Ovary (tissue), 9 donors: ENCODE measurements around the gene LRP1B. TPM values are rescaled to one million over a fixed set of nuclear protein-coding genes. Genes with fewer than 3 reads are reported as not detected.

Source experiments
- DNase-seq, 5 donors: peaks; one replicate each; pipeline ENCODE4 v3.0.0-alpha.2; 2019 to 2020
- H3K27ac ChIP-seq, 2 donors: fragments of 200-600 bp; one replicate each; pipeline versions ENCODE4 v1.5.1 to v1.8.0; 2019 to 2022
- H3K27me3 ChIP-seq: fragments of 200-600 bp; one replicate; pipeline ENCODE4 v1.8.0; 2022
- H3K36me3 ChIP-seq: fragments of 200-600 bp; sonication (generic); one replicate; pipeline ENCODE4 v1.5.1; 2019
- H3K4me1 ChIP-seq: one replicate; pipeline ENCODE4 v1.8.1; 2013; ENCODE audit warnings: mild to moderate bottlenecking, moderate library complexity; ENCODE audit not compliant: insufficient read depth
- H3K4me3 ChIP-seq: fragments of 200-600 bp; sonication (generic); one replicate; pipeline ENCODE4 v1.5.1; 2017
- H3K9me3 ChIP-seq, 2 donors: fragments of 200-600 bp in 1 of 2; sonication (generic) in 1 of 2; one replicate each; pipeline versions ENCODE4 v1.5.1 to v1.8.1; 2013 to 2019; ENCODE audit warnings: mild to moderate bottlenecking in 1 of 2, moderate library complexity in 1 of 2
- CTCF ChIP-seq, 3 donors: fragments of 450-650 bp in 2 of 3; fragments of 200-600 bp in 1 of 3; IDR thresholded peaks; one replicate each; pipeline versions ENCODE4 v1.5.1 to v1.8.0; 2016 to 2022; ENCODE audit warnings: antibody characterized with exemption in 3 of 3, mild to moderate bottlenecking in 1 of 3
- EP300 ChIP-seq: sonication (generic); formaldehyde crosslinking; IDR thresholded peaks from one replicate; pipeline ENCODE4 v1.6.1; 2017; ENCODE audit warnings: antibody characterized with exemption
- POLR2A ChIP-seq: fragments of 450-650 bp; IDR thresholded peaks from one replicate; pipeline ENCODE4 v1.6.1; 2017; ENCODE audit warnings: antibody characterized with exemption, mild to moderate bottlenecking, moderate library complexity
- WGBS, 3 donors: extraction: QIAGEN DNeasy Blood & Tissue Kit in 1 of 3; methylation state at CpG; one replicate each; pipeline versions ENCODE4 v1.1.5 to v1.1.7; 2013 to 2017; 5-methylcytosine and 5-hydroxymethylcytosine counted together
- intact Hi-C, 4 donors: fragments of 100-400 bp; cut with DNase I; formaldehyde crosslinking; loops; one replicate each; pipeline versions ENCODE4 v1.11.0 to v1.15.1; 2022 to 2023
- polyA plus RNA-seq, 2 donors: library from polyadenylated mRNA; stranded (reverse); fragments of 200-250 nt in 1 of 2; fragments of 350-450 nt in 1 of 2; fragmentation: Illumina TruSeq in 1 of 2; extraction: RNeasy Lipid Tissue Mini Kit (QIAGEN cat#74804) in 1 of 2; gene quantifications; one replicate each; pipeline ENCODE4 v1.2.3, GENCODE V29; 2013 to 2014
- total RNA-seq, 7 donors: library from RNA; depleted of rRNA in 2 of 7; stranded (reverse); fragments of >200 nt in 2 of 7; fragmentation: NEBNext Ultra II Directional in 3 of 7; extraction: Animal tissue kit (Norgen Biotek cat#: 25700) in 3 of 7; gene quantifications; one replicate each; pipeline versions ENCODE4 v1.1.0 to v1.2.4, GENCODE V29; 2016 to 2023
- donor health status: DM: no; HTN: no; CAD: no; lungs with moderate emphysema.
- donor health status: DM: no; HTN: no; CAD: no.
- donor health status: Bipolar disorder and iron deficiency.
- donor health status: DM: yes; HTN: yes; CAD: no.
- donor health status: DM: no; HTN: no; CAD: no.
- donor health status: DM: yes; HTN: yes; CAD: no.

The LRP1B gene
- total and polyA plus RNA-seq, 9 donors: 0.08 to 2.6 (median 0.37) TPM

- H3K36me3 ChIP-seq: no peaks in the 10 kb centered on the region
- intact Hi-C loops: no loop called here
- H3K27me3 ChIP-seq: no peaks in the 10 kb centered on the region
- 72 to 79% (median 74%) methylated on average over 4 of the region's 4 CpGs for WGBS, 3 donors
- no peak for DNase-seq
- H3K9me3 ChIP-seq: no peaks in the 10 kb centered on the region
- H3K27ac ChIP-seq: no peak overlapping the region
- H3K4me3 ChIP-seq: no peak overlapping the region
- H3K4me1 ChIP-seq: no peaks in the 10 kb centered on the region
- no peak for TF ChIP-seq POLR2A
- TF ChIP-seq EP300: no peak
- TF ChIP-seq CTCF (IDR thresholded peaks at IDR 0.05): no peak
Measured at GRCh38 chr2:141058556-141058955, 1072.3 kb downstream of the LRP1B start.

GRCh38 chr2:141055531-141055930 is 1075.3 kb downstream of the LRP1B start:
- Histone ChIP-seq H3K27ac (no peak overlapping the region), H3K9me3 (no peaks in the 10 kb centered on the region), H3K27me3 (no peaks in the 10 kb centered on the region), H3K4me1 (no peaks in the 10 kb centered on the region), H3K36me3 (no peaks in the 10 kb centered on the region), H3K4me3 (no peak overlapping the region)
- intact Hi-C loops: no loop called here
- no peak for DNase-seq
- TF ChIP-seq EP300 (no peak), CTCF (IDR thresholded peaks at IDR 0.05) (no peak), POLR2A (no peak)
- WGBS, 3 donors: 90 to 96% (median 94%) methylated on average over 1 of the region's 1 CpG

GRCh38 chr2:141048951-141049350 is 1081.9 kb downstream of the LRP1B start:
- no peaks in the 10 kb centered on the region for H3K36me3 ChIP-seq
- no peaks in the 10 kb centered on the region for H3K27me3 ChIP-seq
- H3K4me1 ChIP-seq: no peaks in the 10 kb centered on the region
- no peak for DNase-seq
- TF ChIP-seq POLR2A (no peak), EP300 (no peak), CTCF (IDR thresholded peaks at IDR 0.05) (no peak)
- H3K4me3 ChIP-seq: no peak overlapping the region
- intact Hi-C loops: no loop called here
- H3K9me3 ChIP-seq: no peaks in the 10 kb centered on the region
- 83 to 89% (median 87%) methylated on average over 6 of the region's 6 CpGs for WGBS, 3 donors
- H3K27ac ChIP-seq: no peak overlapping the region

- TF ChIP-seq EP300: no peak
- no peak for TF ChIP-seq POLR2A
- no peak for TF ChIP-seq CTCF (IDR thresholded peaks at IDR 0.05)
- no peak for DNase-seq
- H3K27ac ChIP-seq: no peak overlapping the region
- 44 to 67% (median 47%) methylated on average over 1 of the region's 1 CpG for whole genome bisulfite sequencing, 3 donors
- no peaks in the 10 kb centered on the region for H3K9me3 ChIP-seq
- H3K36me3 ChIP-seq: no peaks in the 10 kb centered on the region
- H3K27me3 ChIP-seq: no peaks in the 10 kb centered on the region
- H3K4me3 ChIP-seq: no peak overlapping the region
- H3K4me1 ChIP-seq: no peaks in the 10 kb centered on the region
- intact Hi-C loops: no loop called here
Measured at GRCh38 chr2:141041281-141041680, 1089.5 kb downstream of the LRP1B start.

GRCh38 chr2:141038341-141038740 is 1092.5 kb downstream of the LRP1B start:
- Histone ChIP-seq H3K9me3 (no peaks in the 10 kb centered on the region), H3K27me3 (no peaks in the 10 kb centered on the region), H3K27ac (no peak overlapping the region), H3K36me3 (no peaks in the 10 kb centered on the region), H3K4me1 (no peaks in the 10 kb centered on the region), H3K4me3 (no peak overlapping the region)
- 59 to 67% (median 62%) methylated on average over 2 of the region's 2 CpGs for WGBS, 3 donors
- no peak for DNase-seq
- intact Hi-C loops: no loop called here
- TF ChIP-seq EP300 (no peak), CTCF (IDR thresholded peaks at IDR 0.05) (no peak), POLR2A (no peak)
